Ammon's horn (tissue), 1 donor: ENCODE data around the gene MAPRE3.
A peak's percentile ranks its signal among the peaks of the same experiment; 100 is the strongest.
"Not testable (repeated sequence)": the region's sequence is repeated elsewhere in the genome, so short reads cannot be mapped to it uniquely, and the experiment has no call there.

Experiments
- DNase-seq: peaks from one replicate; pipeline ENCODE4 v3.0.0-alpha.2; 2016; ENCODE audit warnings: low spot score

Gene MAPRE3

DNA sequence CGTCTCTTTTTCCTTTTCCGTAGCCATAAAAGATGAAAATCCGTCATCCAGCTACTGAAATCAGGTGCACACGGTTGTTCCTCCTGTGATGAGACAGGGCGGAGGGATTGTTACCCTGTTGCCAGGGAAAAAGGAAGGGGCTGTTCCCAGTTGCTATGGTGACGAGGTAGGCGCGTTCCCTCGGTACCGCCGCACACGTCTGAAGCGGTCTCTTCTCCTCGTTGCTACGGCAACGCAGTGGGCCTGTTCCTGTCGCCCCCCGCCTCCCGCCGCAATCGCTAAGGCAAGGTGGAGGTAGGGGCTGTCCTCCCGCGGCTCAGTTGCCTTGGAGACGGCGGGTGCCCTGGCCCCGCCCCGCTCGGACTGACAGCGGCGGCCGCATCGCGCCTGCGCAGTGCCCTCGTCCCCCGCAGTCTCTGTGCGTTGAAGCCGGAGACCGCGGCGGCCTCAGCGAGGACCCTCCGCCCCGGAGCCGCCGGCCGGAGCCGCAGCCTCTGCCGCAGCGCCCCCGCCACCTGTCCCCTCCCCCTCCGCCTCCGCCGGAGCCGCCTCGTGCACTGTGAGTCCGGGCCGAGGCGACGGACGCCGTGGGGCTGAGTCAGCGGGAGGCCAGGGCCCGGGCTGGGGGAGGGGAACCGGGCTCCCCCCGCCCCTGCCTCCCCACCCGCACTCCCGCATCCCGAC, at the start of gene MAPRE3:
Gene MAPRE3 (plus strand): TSS at position 394 of the 684 bp plus-strand sequence. CDS start 51,582 bp downstream, outside the sequence.
- DNase-seq = peak; percentile 94

DNA sequence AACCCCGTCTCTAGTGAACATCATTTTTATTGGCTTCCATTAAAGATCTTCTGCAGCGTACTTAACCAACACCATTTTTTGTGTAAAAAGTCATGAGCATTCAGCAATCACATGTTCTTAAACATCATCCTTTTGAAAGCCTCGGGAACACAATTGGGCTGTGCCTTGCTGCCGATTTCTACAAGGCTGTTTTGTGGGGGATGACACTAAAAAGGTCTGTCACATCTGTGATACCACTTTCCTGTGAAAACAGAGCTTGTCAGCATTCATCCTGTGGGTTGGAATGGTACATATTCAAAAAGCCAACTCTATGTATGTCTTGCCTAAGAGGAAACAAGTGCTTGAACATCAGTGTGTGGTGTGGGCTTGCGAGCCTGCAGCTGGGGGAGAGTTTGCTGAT, 49.1 kb upstream of the MAPRE3 start:
- peak; percentile 49 for DNase-seq

DNA sequence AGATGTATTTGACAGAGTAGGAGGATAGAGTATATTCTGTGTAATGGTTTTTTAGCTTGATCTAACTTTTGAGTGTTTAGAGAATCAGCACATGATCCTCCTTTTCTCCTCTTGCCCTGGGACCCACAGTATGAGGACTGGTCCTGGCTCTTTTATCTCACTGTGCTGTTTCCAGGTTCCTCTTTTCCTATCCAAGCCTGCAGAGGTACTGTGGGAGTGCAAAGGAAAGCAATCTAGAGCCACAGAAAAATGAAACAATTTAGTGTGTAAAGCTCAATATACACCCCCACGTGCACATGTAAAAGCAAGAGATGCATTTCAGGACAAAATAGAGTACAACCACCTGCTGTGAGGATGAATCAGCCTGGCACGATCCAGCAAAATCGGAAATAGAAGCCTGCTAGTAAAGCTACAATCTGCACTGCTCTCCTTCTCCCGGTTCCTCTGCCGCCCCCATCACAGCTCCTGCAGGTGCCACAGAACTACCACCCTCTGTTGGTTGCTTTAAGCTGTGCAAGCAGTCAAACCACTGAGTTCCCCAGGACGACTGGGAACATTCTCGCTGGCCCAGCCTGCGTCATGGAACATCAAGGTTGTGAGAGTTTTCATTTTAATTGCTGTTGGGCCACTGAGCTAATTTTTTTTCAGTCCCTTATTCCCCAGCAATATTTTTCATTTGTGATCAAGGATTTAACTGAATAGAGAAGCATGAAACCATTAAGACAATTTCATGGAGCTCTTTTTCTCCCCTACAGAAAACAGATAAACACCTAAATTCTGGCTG, 47.8 kb upstream of the MAPRE3 start:
- DNase-seq = peak; percentile 92

DNA sequence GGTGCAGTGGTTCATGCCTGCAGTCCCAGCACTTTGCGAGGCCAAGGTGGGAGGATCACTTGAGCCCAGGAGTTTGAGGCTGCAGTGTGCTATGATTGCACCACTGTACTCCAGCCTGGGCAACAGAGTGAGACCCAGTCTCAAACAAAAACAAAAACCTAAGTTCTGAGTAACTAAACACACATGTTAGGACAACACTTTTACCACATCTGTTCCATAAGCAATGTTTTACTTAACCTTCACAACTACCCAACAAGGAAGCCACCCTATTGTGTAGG, 47.3 kb upstream of the MAPRE3 start:
- DNase-seq = not testable (repeated sequence)

DNA sequence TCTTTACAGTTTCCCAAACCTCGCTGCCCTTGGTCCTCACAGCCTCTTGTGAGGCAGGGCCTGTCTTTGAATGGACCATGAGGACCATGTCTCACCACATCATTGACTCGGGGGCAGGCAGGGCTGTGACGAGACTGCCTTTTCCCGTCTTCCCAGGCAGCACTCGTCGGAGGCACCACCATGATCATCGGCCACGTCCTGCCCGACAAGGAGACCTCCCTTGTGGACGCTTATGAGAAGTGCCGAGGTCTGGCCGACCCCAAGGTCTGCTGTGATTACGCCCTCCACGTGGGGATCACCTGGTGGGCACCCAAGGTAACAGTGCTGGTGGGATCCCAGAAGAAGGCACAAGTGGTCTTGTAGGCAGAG, 45.7 kb upstream of the MAPRE3 start:
- no peak for DNase-seq

- DNase-seq = no peak
Observed at GRCh38 chr2:26925100-26925791, 45.2 kb upstream of the MAPRE3 start.

GRCh38 chr2:26927221-26927620, 43.2 kb upstream of the MAPRE3 start:
- DNase-seq = no peak

DNA sequence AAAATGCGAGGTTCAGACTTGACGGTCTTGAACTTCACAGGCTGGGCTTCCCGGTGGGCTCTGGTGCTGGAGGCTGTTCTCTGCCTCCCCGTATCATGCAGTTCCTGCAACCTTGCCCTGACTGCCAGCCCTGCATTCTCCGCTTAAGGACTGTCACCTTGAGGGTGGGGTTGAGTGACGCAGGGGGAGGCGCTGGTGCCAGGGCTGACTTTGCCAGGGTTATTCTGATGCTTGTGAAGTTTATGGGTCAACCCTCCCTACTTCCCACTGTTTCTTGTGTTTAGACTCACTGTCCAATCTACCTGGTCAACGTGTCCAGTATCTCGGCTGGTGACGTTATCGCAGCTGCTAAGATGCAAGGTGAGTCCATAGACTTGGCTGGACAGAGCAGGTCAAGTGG, 37.5 kb upstream of the MAPRE3 start:
- DNase-seq = no peak

DNA sequence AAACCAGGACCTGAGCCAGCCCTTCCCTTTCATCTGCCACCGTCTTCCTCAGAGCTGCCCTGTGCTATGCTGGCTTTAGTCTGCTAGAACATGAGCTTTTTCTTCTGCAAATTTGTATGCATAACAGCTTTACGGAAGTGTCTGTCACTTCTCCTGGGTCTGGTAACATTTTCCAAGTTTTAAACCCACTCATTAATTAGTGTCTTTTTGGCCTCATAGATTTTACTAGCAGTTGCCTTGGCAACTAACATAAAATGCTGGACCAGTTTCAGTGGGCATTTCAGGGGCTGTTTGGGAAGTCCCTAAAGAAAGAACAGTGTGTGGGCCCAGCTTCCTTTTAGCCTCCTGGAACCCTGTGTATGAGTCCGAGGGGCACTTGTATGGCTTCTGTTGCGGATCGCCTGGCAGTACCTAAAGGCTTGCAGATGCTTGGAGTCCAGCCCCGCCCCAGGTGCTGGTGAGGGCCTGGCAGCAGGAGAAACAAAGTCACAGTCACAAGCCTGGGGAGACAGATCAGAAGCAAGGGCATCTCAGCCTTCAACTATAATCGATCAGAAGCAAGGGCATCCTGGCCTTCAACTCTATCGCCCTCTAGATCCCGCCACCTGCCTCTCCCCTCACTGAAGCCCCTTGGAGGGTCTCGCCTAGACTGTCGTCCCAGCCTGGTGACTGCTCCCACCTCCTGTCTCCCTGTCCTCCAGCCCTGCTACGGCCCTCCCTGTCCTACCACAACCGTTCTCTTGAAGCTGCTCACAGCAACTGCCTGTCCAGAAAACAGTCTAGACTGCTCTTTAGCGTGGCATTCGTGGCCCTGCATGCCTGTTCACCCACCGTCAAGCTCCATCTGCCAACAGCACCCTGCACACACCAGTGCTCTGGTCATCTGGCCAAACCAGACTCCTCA, 36.8 kb upstream of the MAPRE3 start:
- peak; percentile 58 for DNase-seq

DNA sequence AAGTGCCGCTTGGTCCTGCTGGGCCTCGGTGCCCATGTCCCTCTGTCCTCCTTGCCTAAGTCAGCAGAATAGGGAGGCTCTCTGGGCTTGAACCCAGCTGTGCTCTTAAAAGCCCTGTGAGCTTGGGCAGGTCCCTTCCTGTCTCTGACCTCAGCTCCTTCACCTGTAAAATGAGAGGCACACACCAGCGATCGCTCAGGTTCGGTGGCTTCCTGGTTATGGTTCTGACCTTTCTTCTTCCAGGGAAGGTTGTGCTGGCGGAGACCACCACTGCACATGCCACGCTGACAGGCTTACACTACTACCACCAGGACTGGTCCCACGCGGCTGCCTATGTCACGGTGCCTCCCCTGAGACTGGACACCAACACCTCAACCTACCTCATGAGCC, 36.1 kb upstream of the MAPRE3 start:
- no peak for DNase-seq

DNA sequence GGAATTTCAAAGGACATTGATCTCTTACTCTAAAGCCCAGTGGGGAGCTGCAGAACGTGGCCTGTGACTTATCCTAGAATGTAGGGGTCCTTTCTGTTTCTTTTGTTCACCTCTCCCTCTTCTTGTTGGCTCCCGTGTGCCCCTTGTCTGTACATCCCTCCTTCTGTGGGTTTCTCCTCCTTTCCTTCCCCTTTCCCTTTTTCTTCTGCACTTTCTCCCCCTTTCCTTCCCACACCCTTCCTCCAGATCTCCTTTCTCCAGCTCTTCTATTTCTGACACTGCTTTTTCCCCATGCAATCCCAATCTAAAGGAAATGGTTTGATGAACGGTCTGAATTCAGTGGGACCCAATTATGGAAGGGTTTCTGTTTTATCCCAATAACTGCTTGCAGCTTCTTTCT, 35.5 kb upstream of the MAPRE3 start:
- no peak for DNase-seq

DNA sequence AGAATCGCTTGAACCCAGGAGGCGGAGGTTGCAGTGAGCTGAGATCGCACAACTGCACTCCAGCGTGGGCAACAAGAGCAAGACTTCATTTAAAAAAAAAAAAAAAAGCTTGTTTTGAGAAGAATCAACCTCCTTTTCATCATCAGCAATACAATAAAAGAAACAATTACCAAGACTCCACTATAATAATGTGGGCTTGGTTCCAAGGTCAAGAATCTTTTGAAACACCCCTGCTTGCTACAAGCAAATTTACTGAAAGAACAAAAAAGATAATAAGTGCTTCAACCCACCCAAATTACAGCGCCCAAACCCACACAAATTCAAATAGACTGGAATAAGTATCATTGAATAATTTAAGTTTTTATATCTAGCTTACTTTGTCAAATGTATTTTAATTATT, 33.6 kb upstream of the MAPRE3 start:
- no peak for DNase-seq

DNA sequence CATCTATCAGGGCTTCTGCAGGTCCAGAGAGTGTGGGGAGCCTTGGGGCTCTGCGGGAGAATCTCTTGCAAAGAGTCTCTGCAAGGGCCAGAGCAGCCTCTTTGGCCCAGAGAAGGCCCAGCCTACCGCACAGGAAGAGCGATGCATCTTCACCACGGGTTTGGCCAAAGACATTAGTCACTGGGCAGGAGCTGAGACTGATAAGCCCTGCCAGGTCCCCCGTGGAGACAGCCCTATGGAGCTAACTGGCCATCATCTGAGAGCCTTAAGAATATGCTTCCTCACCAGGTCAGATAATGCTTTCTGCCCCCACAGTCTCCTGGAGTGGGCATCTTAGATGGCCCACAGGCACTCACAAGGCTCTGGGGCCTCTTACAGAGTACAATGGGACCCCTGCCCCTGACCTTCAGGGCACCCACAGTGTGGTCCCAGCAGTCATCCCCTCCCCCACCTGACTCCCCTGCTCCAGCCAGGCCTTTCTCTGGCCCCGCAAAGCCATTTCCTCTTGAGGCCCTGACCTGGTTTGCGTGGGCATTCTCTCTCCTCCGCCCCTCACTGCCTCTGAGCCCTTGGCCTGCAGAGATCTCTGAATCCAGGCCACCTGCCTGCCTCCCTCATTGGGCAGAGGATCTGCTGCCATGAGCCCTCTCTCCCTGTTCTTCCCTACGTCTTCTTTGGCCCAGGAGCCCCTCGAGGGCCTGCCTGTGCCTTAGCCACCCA, 31.9 kb upstream of the MAPRE3 start:
- no peak for DNase-seq

GRCh38 chr2:26940001-26940400, 30.4 kb upstream of the MAPRE3 start:
- DNase-seq = no peak

DNA sequence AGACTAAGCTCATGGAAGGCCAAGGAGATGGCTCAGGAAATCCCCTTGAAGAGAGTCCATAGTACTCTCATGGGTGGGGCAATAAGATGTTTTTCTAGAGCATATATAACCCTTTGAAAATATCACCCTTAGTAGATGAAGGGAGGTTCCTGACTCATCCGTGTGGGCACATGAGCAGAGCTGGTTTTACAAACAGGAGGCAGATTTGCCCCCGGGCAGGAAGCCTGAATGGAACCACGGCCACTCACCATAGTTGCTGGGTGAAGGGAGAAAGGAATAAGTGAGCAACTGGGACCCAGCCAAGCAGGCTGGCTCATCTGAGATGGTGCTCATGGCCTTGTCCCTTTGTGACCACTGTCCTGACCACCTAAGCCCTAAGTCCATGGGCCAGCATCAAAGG, 29.0 kb upstream of the MAPRE3 start:
- DNase-seq = no peak

GRCh38 chr2:26942543-26943295, 27.7 kb upstream of the MAPRE3 start:
- DNase-seq = peak; percentile 81

DNA sequence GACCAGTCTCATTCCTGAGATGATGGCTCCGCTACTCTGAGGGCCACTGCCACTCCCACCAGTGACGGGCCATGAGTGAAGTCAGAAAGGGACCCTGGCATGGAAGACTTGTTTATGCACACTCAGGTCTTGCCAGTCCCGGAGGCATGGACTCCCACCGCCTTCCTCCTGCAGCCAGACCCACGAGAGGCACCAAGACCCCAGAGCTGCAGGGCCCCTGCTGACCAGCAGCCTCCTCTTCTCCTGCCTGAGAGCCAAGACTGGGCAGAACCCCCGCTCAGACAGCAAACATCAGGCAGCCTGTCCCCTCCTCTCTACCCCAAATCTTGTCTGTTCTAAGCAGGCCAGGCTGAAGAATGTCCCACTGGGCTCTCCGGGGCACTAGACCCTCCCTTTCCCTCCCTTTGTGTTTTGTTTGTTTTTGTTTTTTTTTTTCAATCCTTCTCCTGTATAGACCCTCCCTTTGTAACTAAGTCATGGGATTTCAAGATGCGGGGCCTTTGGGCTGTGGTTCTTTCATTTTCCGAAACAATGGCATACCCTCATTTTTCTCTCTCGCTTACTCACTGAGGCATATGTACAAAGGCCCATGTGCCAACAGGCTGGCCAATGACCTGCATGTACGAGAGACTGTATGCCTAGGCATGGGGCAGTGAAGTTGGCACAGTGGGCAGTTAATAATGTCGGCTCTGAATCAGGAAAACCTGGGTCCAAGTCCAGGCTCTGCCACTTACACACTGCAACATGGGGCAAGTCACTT, 24.3 kb upstream of the MAPRE3 start:
- peak; percentile 58 for DNase-seq

- peak; percentile 32 for DNase-seq
Observed at GRCh38 chr2:26946841-26947784, 23.3 kb upstream of the MAPRE3 start.

DNA sequence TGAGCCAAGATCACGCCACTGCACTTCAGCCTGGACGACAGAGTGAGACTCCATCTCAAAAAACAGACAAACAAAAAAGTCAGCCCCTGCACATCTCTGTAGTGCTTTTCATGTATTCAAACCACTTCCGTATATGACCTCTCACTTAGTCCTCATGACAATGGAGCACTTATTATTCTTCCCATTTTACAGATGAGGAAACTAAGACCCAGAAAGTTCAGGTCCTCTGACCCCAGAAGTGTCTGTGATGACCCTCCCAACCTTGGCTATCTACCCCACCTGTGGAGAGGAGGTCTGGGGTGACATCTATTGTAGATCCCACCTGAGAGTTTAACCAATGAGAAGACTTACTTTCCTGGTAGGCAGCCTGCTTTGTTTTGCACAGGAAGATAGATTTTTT, 21.6 kb upstream of the MAPRE3 start:
- no peak for DNase-seq
